Globus pallidus (tissue), 1 donor: ENCODE data around the gene OVOL3.
"Not testable (repeated sequence)": the region's sequence is repeated elsewhere in the genome, so short reads cannot be mapped to it uniquely, and the experiment has no call there.

Experiments
- DNase-seq: peaks from one replicate; pipeline ENCODE4 v3.0.0-alpha.2; 2015; ENCODE audit warnings: low spot score

The OVOL3 gene

GRCh38 chr19:36131221-36131620 is 20.3 kb downstream of the OVOL3 start:
- not testable (repeated sequence) for DNase-seq

- DNase-seq: not testable (repeated sequence)
These were observed 23.9 kb downstream of the OVOL3 start for GRCh38 chr19:36134867-36135266.

- DNase-seq: no peak
These were observed 26.2 kb downstream of the OVOL3 start for GRCh38 chr19:36136964-36137686.

- DNase-seq: no peak
These were observed 28.2 kb downstream of the OVOL3 start for GRCh38 chr19:36139120-36139472.

GRCh38 chr19:36139473-36140303 is 28.7 kb downstream of the OVOL3 start, which contains the start of gene CAPNS1:
Gene CAPNS1 (plus strand): TSS chr19:36140066. CDS start chr19:36141012, 946 bp downstream.
- peak; percentile 95 for DNase-seq

- DNase-seq: peak; percentile 19
These were observed 29.5 kb downstream of the OVOL3 start for GRCh38 chr19:36140304-36141038.

- DNase-seq: peak; percentile 57
These were observed 30.3 kb downstream of the OVOL3 start for GRCh38 chr19:36141039-36141927.

GRCh38 chr19:36142046-36142445 is 31.1 kb downstream of the OVOL3 start:
- DNase-seq: no peak

- DNase-seq: no peak
These were observed 31.6 kb downstream of the OVOL3 start for GRCh38 chr19:36142496-36142895.

- no peak for DNase-seq
These were observed 33.7 kb downstream of the OVOL3 start for GRCh38 chr19:36144624-36145023.

GRCh38 chr19:36149673-36150406 is 38.9 kb downstream of the OVOL3 start:
- no peak for DNase-seq

- no peak for DNase-seq
These were observed 39.6 kb downstream of the OVOL3 start for GRCh38 chr19:36150586-36150985.

GRCh38 chr19:36151144-36152018 is 40.4 kb downstream of the OVOL3 start:
- DNase-seq: no peak

GRCh38 chr19:36152019-36152351 is 41.0 kb downstream of the OVOL3 start:
- DNase-seq: no peak

- no peak for DNase-seq
These were observed 41.6 kb downstream of the OVOL3 start, which contains the start of gene COX7A1 for GRCh38 chr19:36152352-36153091. Gene COX7A1 (minus strand): TSS chr19:36152447. CDS start chr19:36152407, 40 bp downstream.

- DNase-seq: no peak
These were observed 42.2 kb downstream of the OVOL3 start for GRCh38 chr19:36153126-36153525.

- DNase-seq: no peak
These were observed 50.1 kb downstream of the OVOL3 start for GRCh38 chr19:36160821-36161596.
